Measurements from ENCODE around the gene ABHD8. TPM values are rescaled to one million over a fixed set of nuclear protein-coding genes. Genes with fewer than 3 reads are reported as not detected.
A peak's percentile ranks its signal among the peaks of the same experiment; 100 is the strongest.

ABHD8 gene, protein sequence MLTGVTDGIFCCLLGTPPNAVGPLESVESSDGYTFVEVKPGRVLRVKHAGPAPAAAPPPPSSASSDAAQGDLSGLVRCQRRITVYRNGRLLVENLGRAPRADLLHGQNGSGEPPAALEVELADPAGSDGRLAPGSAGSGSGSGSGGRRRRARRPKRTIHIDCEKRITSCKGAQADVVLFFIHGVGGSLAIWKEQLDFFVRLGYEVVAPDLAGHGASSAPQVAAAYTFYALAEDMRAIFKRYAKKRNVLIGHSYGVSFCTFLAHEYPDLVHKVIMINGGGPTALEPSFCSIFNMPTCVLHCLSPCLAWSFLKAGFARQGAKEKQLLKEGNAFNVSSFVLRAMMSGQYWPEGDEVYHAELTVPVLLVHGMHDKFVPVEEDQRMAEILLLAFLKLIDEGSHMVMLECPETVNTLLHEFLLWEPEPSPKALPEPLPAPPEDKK
- 10 to 100 TPM; 10.1 to 10.7 TPM for total RNA-seq

- peaks cover 5% of the 10 kb centered on the region for H3K36me3 Mint-ChIP-seq
- peak within 1 kb of the TSS; percentile 56 for H3K4me3 Mint-ChIP-seq
- H3K27me3 Mint-ChIP-seq = no peaks in the 10 kb centered on the region
- H3K9me3 Mint-ChIP-seq (ENCODE audit: low read depth) = no peaks in the 10 kb centered on the region
- H3K4me1 Mint-ChIP-seq = peaks cover 41% of the 10 kb centered on the region
- CTCF ChIA-PET = interaction anchor here (0.6 to 1.6 kb wide), 6 partner anchors 9 to 82 kb away, joined by 4 to 9 read pairs (median 5); no protein-coding TSS in a partner anchor
- peak within 1 kb of the TSS; percentile 32 for H3K27ac Mint-ChIP-seq
- ATAC-seq (peak; percentile 79), DNase-seq (peak; percentile 97)
Observed at GRCh38 chr19:17303167-17303939, at the start of gene ABHD8. Gene ABHD8 (minus strand): TSS chr19:17303425. CDS start chr19:17301616, 1,809 bp downstream.

- DNase-seq (no peak), ATAC-seq (no peak)
- Mint-ChIP-seq H3K9me3 (ENCODE audit: low read depth) (no peaks in the 10 kb centered on the region), H3K27me3 (peaks cover 32% of the 10 kb centered on the region), H3K36me3 (no peaks in the 10 kb centered on the region), H3K4me3 (no peak overlapping the region), H3K4me1 (peaks cover 18% of the 10 kb centered on the region), H3K27ac (no peak overlapping the region)
- CTCF ChIA-PET = no interaction called here
Observed at GRCh38 chr19:17352608-17353280, 49.5 kb upstream of the ABHD8 start.

DNA sequence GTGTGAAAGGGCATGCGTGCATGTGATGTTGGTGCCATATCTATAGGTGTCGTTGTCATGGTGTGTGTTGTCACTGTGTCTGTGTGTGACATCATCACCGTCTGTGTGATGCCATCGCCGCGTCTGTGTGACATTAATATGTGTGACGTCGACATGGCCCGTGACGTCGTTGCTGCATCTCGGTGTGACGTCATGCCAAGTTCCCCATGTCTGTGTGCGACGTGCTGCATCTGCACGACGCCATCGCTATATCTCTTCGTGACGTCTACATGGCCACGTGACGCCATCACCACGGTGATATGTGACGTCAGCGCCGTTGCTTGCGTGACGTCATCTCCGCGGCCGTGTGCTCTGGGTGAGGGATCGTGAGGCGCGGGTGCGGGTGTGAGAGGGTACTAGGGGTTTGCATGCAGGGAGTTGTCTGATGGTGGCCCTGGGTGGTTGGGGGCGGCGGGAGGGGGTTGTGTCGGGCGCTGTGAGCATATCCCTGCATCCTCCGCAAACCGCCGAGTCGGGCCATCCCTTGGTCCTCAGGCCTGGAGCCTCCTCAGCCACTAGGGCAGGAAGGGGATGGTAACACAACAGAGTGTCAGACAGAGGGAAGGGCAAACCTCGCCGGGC lies 48.7 kb upstream of the ABHD8 start:
- Mint-ChIP-seq H3K36me3 (no peaks in the 10 kb centered on the region), H3K9me3 (ENCODE audit: low read depth) (no peaks in the 10 kb centered on the region), H3K4me3 (no peak overlapping the region), H3K4me1 (peaks cover 24% of the 10 kb centered on the region), H3K27ac (no peak overlapping the region), H3K27me3 (peaks cover 33% of the 10 kb centered on the region)
- no peak for ATAC-seq
- CTCF ChIA-PET = no interaction called here
- no peak for DNase-seq

GRCh38 chr19:17348700-17349099 lies 45.5 kb upstream of the ABHD8 start:
- H3K4me1 Mint-ChIP-seq = peaks cover 30% of the 10 kb centered on the region
- H3K27me3 Mint-ChIP-seq = peaks cover 33% of the 10 kb centered on the region
- H3K9me3 Mint-ChIP-seq (ENCODE audit: low read depth) = no peaks in the 10 kb centered on the region
- no peak overlapping the region for H3K27ac Mint-ChIP-seq
- no peak for DNase-seq
- ATAC-seq = no peak
- no peak overlapping the region for H3K4me3 Mint-ChIP-seq
- CTCF ChIA-PET = interaction anchor here (1.5 to 1.7 kb wide), 5 partner anchors 10 to 274 kb away, joined by 3 to 4 read pairs (median 4); partner anchors contain the start of gene BST2
- H3K36me3 Mint-ChIP-seq = no peaks in the 10 kb centered on the region

GRCh38 chr19:17347877-17348276 lies 44.7 kb upstream of the ABHD8 start:
- CTCF ChIA-PET = interaction anchor here (0.9 to 1.7 kb wide), 11 partner anchors 7 to 407 kb away, joined by 3 to 7 read pairs (median 4); partner anchors contain the start of gene BST2
- H3K27me3 Mint-ChIP-seq = peaks cover 30% of the 10 kb centered on the region
- peaks cover 30% of the 10 kb centered on the region for H3K4me1 Mint-ChIP-seq
- H3K4me3 Mint-ChIP-seq = no peak overlapping the region
- no peak overlapping the region for H3K27ac Mint-ChIP-seq
- H3K9me3 Mint-ChIP-seq (ENCODE audit: low read depth) = no peaks in the 10 kb centered on the region
- H3K36me3 Mint-ChIP-seq = no peaks in the 10 kb centered on the region
- no peak for ATAC-seq
- no peak for DNase-seq

DNA sequence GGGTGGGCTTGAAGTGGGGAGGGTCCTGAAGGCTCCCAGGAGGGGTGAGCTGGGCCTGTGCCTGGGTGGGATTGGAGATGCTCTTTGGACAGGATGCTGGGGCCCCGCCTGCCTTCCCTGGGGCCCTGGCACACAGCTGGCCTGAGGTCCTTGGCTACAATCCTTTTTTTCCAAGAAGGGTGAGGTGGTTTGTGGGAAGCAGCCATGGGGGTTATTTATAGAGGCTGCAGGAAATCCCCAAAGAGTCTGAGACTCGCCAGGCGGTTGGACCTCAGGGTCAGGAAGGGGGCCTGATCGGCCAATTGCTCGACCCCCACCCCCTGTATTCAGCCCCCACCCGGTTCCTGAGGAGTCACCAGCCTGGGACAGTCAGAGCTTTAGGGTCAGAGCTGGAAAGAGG lies 44.1 kb upstream of the ABHD8 start:
- peaks cover 30% of the 10 kb centered on the region for H3K27me3 Mint-ChIP-seq
- H3K4me3 Mint-ChIP-seq = no peak overlapping the region
- peaks cover 2% of the 10 kb centered on the region for H3K36me3 Mint-ChIP-seq
- no peaks in the 10 kb centered on the region for H3K9me3 Mint-ChIP-seq (ENCODE audit: low read depth)
- H3K4me1 Mint-ChIP-seq = peaks cover 30% of the 10 kb centered on the region
- CTCF ChIA-PET = interaction anchor here (0.9 to 1.7 kb wide), 13 partner anchors 8 to 407 kb away, joined by 3 to 7 read pairs (median 4); partner anchors contain the start of gene BST2
- ATAC-seq (no peak), DNase-seq (no peak)
- no peak overlapping the region for H3K27ac Mint-ChIP-seq

GRCh38 chr19:17346109-17346671 lies 43.0 kb upstream of the ABHD8 start:
- H3K27me3 Mint-ChIP-seq = peaks cover 25% of the 10 kb centered on the region
- H3K4me3 Mint-ChIP-seq = no peak overlapping the region
- ATAC-seq (peak; percentile 96), DNase-seq (peak; percentile 84)
- CTCF ChIA-PET = interaction anchor here (0.7 to 1.9 kb wide), 10 partner anchors 12 to 98 kb away, joined by 3 to 11 read pairs (median 4); partner anchors contain the start of genes ANO8, BST2 and MVB12A
- peak overlapping the region; percentile 15 for H3K27ac Mint-ChIP-seq
- no peaks in the 10 kb centered on the region for H3K9me3 Mint-ChIP-seq (ENCODE audit: low read depth)
- H3K4me1 Mint-ChIP-seq = peaks cover 21% of the 10 kb centered on the region
- H3K36me3 Mint-ChIP-seq = peaks cover 2% of the 10 kb centered on the region

DNA sequence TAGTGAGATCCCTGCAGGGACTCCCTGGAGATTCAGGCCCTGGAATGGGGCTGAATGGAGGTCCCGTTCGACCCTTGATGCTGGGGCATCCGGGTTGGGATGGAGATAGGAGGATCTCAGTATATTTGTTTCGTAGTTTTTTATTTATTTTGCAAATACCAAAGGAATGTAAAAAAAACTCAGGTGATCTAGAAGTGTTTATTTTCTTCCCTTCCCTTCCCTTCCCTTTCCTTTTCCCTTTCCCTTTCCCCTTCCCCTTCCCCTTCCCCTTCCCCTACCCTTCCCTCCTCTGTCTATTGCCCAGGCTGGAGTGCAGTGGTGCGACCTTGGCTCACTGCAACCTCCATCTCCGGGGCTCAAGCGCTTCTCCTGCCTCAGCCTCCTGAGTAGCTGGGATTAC lies 38.6 kb upstream of the ABHD8 start:
- H3K27me3 Mint-ChIP-seq = no peaks in the 10 kb centered on the region
- ATAC-seq = no peak
- CTCF ChIA-PET = interaction anchor here (0.6 to 2.5 kb wide), 2 partner anchors 44 to 125 kb away, joined by 3 to 9 read pairs; no protein-coding TSS in a partner anchor

GRCh38 chr19:17341386-17341785 lies 38.2 kb upstream of the ABHD8 start:
- ATAC-seq (no peak), DNase-seq (no peak)
- peaks cover 2% of the 10 kb centered on the region for H3K36me3 Mint-ChIP-seq
- CTCF ChIA-PET = no interaction called here
- H3K27ac Mint-ChIP-seq = no peak overlapping the region
- no peak overlapping the region for H3K4me3 Mint-ChIP-seq
- no peaks in the 10 kb centered on the region for H3K27me3 Mint-ChIP-seq
- no peaks in the 10 kb centered on the region for H3K9me3 Mint-ChIP-seq (ENCODE audit: low read depth)
- H3K4me1 Mint-ChIP-seq = peaks cover 24% of the 10 kb centered on the region

More for the DNA sequence above, 38.6 kb upstream of the ABHD8 start:
- no peak overlapping the region for H3K27ac Mint-ChIP-seq
- H3K4me3 Mint-ChIP-seq = no peak overlapping the region
- H3K36me3 Mint-ChIP-seq = peaks cover 2% of the 10 kb centered on the region
- no peaks in the 10 kb centered on the region for H3K9me3 Mint-ChIP-seq (ENCODE audit: low read depth)
- no peak for DNase-seq
- peaks cover 25% of the 10 kb centered on the region for H3K4me1 Mint-ChIP-seq

DNA sequence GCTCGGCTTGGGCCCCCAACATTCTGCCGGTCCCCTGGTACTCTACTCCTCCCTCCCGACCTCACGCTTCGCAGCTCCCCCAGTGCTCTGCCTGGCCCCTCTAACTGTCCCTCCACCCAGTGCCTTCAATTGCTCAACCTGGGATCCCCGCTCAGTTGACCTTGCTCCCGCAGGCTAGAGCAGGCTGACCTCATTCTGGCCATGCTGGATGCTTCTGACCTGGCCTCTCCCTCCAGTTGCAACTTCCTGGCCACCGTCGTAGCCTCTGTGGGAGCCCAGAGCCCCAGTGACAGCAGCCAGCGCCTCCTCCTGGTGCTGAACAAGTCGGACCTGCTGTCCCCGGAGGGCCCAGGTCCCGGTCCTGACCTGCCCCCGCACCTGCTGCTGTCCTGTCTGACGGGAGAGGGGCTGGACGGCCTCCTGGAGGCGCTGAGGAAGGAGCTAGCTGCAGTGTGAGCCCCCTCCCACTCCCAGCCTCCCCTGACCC lies 37.7 kb upstream of the ABHD8 start:
- Mint-ChIP-seq H3K27me3 (no peaks in the 10 kb centered on the region), H3K9me3 (ENCODE audit: low read depth) (no peaks in the 10 kb centered on the region), H3K36me3 (peaks cover 2% of the 10 kb centered on the region), H3K27ac (no peak overlapping the region), H3K4me3 (no peak overlapping the region), H3K4me1 (peaks cover 22% of the 10 kb centered on the region)
- no peak for ATAC-seq
- DNase-seq = no peak
- CTCF ChIA-PET = no interaction called here

GRCh38 chr19:17340302-17340870 lies 37.2 kb upstream of the ABHD8 start:
- CTCF ChIA-PET = no interaction called here
- Mint-ChIP-seq H3K4me3 (no peak overlapping the region), H3K27ac (no peak overlapping the region), H3K9me3 (ENCODE audit: low read depth) (no peaks in the 10 kb centered on the region), H3K27me3 (no peaks in the 10 kb centered on the region), H3K4me1 (peaks cover 23% of the 10 kb centered on the region), H3K36me3 (peaks cover 2% of the 10 kb centered on the region)
- ATAC-seq = no peak
- no peak for DNase-seq
